Measurements from ENCODE around the gene ERVFRD-1. TPM values are rescaled to one million over a fixed set of nuclear protein-coding genes. Genes with fewer than 3 reads are reported as not detected.

The ERVFRD-1 gene
- total and polyA plus RNA-seq, 2 donors (not counting 3 experiments of a cell fraction or from before 2014, with no cell fraction given) = not detected

- Histone ChIP-seq H3K79me2 (ENCODE audit: control insufficient read depth, insufficient read depth, low read length) (no peaks in the 10 kb centered on the region), H3K27me3 (ENCODE audit: control insufficient read depth in 2 of 2, insufficient read depth in 2 of 2, low read length in 2 of 2) (no peaks in the 10 kb centered on the region), H4K20me1 (replicated peaks; ENCODE audit: control insufficient read depth, extremely low read depth, insufficient read depth, low read length) (no peaks in the 10 kb centered on the region), H3K9me1 (replicated peaks; ENCODE audit: control insufficient read depth, extremely low read depth, insufficient read depth, low read length) (no peaks in the 10 kb centered on the region), H3K9ac (replicated peaks; ENCODE audit: extremely low read depth, insufficient read depth, low read length) (no peak overlapping the region), H3K9me3 (replicated peaks; ENCODE audit: control insufficient read depth, insufficient read depth, low read length) (no peaks in the 10 kb centered on the region), H3K4me2 (ENCODE audit: insufficient read depth, low read length) (no peak overlapping the region), H3K4me1 (ENCODE audit: control insufficient read depth, extremely low read depth, insufficient read depth, low read length) (no peaks in the 10 kb centered on the region), H3K36me3 (ENCODE audit: control insufficient read depth in 2 of 2, extremely low read depth in 1 of 2, insufficient read depth in 2 of 2, low read length in 2 of 2) (no peaks in the 10 kb centered on the region), H3K27ac (ENCODE audit: insufficient read depth, low read depth, low read length) (no peak overlapping the region), H3K4me3 (replicated peaks in 1 of 3; ENCODE audit: insufficient read depth in 1 of 3, low read depth in 1 of 3, low read length in 3 of 3) (no peak overlapping the region), H2AFZ (ENCODE audit: low read depth, low read length) (no peak overlapping the region)
- ChIA-PET CTCF (interaction anchor here (0.7 to 2.4 kb wide), 3 partner anchors 270 to 424 kb away, joined by 3 to 11 read pairs (median 3); no protein-coding TSS in a partner anchor), POLR2A (no interaction called here)
- no peak for FAIRE-seq
- dilution Hi-C loops (cut with MboI; ENCODE audit: extremely low pct_ligation_motif_present, low sequenced_read_pairs) = no loop called here
- BruUV-seq (replicated peaks) = no TSS peak
- no peak for DNase-seq (ENCODE audit: low read depth, low spot score)
- intact Hi-C loops (cut with micrococcal nuclease) = no loop called here
- no peak for TF ChIP-seq FOS (IDR thresholded peaks at IDR 0.05; ENCODE audit: borderline replicate concordance, insufficient read depth, low read length)
- no peak for TF ChIP-seq POLR2AphosphoS5 (IDR thresholded peaks at IDR 0.05; ENCODE audit: insufficient read depth, low read depth, low read length)
- no peak for TF ChIP-seq GATA2 (IDR thresholded peaks at IDR 0.05; ENCODE audit: insufficient read depth, insufficient read length, low read depth, low read length)
- TF ChIP-seq MAX (IDR thresholded peaks at IDR 0.05; ENCODE audit: insufficient read depth, insufficient read length) = no peak
- TF ChIP-seq MYC (IDR thresholded peaks at IDR 0.05; ENCODE audit: low read depth, low read length) = no peak
- no peak for TF ChIP-seq JUN (IDR thresholded peaks at IDR 0.05; ENCODE audit: borderline replicate concordance, insufficient read depth, insufficient read length, low read depth)
- no peak for TF ChIP-seq POLR2A (IDR thresholded peaks at IDR 0.05; ENCODE audit: low read depth, low read length)
- no peak for TF ChIP-seq EZH2 (IDR thresholded peaks at IDR 0.05; ENCODE audit: borderline replicate concordance, low read depth, low read length, severe bottlenecking)
- TF ChIP-seq CTCF (IDR thresholded peaks at IDR 0.05; ENCODE audit: extremely low read depth in 1 of 2, insufficient read depth in 1 of 2, low read depth in 1 of 2, low read length in 2 of 2) = no peak
Measured at GRCh38 chr6:11151488-11151887, 40.0 kb upstream of the ERVFRD-1 start.
